ENCODE results near the gene COL5A1. TPM values are rescaled to one million over a fixed set of nuclear protein-coding genes. Genes with fewer than 3 reads are reported as not detected.
A peak's percentile ranks its signal among the peaks of the same experiment; 100 is the strongest.

The COL5A1 gene
- total and polyA plus RNA-seq, 2 experiments from 2014 or later, result 211 to 812 TPM

DNA sequence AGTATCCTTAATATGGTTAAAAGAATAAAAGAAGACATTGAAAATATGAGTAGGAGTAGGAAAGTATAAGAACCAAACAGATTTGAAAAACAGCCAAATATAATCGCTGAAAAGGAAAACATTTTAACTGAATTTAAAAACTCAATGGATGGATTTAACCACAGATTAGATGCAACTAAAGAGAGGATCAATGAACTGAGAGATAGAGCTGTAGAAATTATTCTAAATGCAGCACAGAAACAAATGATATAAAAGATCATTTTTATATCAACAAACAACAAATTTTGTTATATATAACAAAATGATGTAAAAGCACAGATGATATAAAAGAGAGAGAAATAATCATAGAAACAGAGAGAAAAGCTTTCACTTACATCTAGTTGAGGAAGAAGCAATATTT, 29.3 kb upstream of the COL5A1 start:
- in situ Hi-C loops (cut with MboI), result no loop called here
- H2AFZ ChIP-seq, result no peak overlapping the region
- WGBS, 2 experiments (ENCODE audit: low coverage in 1 of 2, low lambda C conversion rate in 2 of 2, missing lambda C conversion rate in 2 of 2), result 59 to 64% methylated on average over 1 of the region's 1 CpG
- H3K4me2 ChIP-seq (ENCODE audit: unreplicated experiment), result no peak overlapping the region
- H3K27me3 ChIP-seq (replicated peaks; ENCODE audit: insufficient read depth), result no peaks in the 10 kb centered on the region
- peaks cover 8% of the 10 kb centered on the region for H3F3A ChIP-seq (ENCODE audit: insufficient read depth)
- H3K9me3 ChIP-seq (ENCODE audit: low read depth), result no peaks in the 10 kb centered on the region
- H3K36me3 ChIP-seq (ENCODE audit: low read depth), result peaks cover 4% of the 10 kb centered on the region; the same call in 1 of the 2 replicates
- H3K9me2 ChIP-seq (ENCODE audit: insufficient read depth), result no peaks in the 10 kb centered on the region
- no peak overlapping the region for H3K9ac ChIP-seq
- H4K20me1 ChIP-seq (ENCODE audit: insufficient read depth), result no peaks in the 10 kb centered on the region
- TF ChIP-seq EZH2 (IDR thresholded peaks at IDR 0.05; ENCODE audit: insufficient read depth, poor library complexity, severe bottlenecking) (no peak), EZH2phosphoT487 (IDR thresholded peaks at IDR 0.05; ENCODE audit: insufficient read depth, low read depth) (no peak)
- no peak overlapping the region for H3K27ac ChIP-seq
- H3K79me2 ChIP-seq (ENCODE audit: insufficient read depth), result no peaks in the 10 kb centered on the region
- H3K4me1 ChIP-seq (ENCODE audit: insufficient read depth), result no peaks in the 10 kb centered on the region
- no peak for DNase-seq
- H3K4me3 ChIP-seq, result no peak overlapping the region

DNA sequence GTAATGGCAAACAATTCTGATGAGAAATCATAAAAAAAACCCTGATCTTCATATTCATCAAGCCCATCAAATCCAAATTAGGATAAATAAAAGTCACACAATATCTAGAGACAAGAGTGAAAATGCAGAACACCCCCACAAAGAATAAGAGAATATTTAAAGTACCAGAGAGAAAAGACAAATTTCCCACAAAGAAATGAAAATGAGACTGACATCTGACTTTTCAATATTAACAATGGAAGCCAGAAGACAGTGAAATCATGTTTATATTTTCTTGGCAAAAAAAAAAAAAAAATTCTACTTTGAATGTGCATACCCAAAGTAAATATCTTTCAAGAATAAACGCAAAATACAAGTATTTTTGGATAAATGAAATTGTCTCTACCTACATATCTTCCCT, 28.9 kb upstream of the COL5A1 start:
- DNase-seq, result no peak
- Histone ChIP-seq H3K9me2 (ENCODE audit: insufficient read depth) (no peaks in the 10 kb centered on the region), H3K79me2 (ENCODE audit: insufficient read depth) (no peaks in the 10 kb centered on the region), H3K36me3 (ENCODE audit: low read depth) (peaks cover 4% of the 10 kb centered on the region; the same call in 1 of the 2 replicates), H3K9me3 (ENCODE audit: low read depth) (no peaks in the 10 kb centered on the region), H3K27me3 (replicated peaks; ENCODE audit: insufficient read depth) (no peaks in the 10 kb centered on the region), H3K9ac (no peak overlapping the region), H4K20me1 (ENCODE audit: insufficient read depth) (no peaks in the 10 kb centered on the region), H2AFZ (no peak overlapping the region), H3K4me1 (ENCODE audit: insufficient read depth) (no peaks in the 10 kb centered on the region), H3K4me3 (no peak overlapping the region), H3K4me2 (ENCODE audit: unreplicated experiment) (no peak overlapping the region), H3F3A (ENCODE audit: insufficient read depth) (peaks cover 8% of the 10 kb centered on the region), H3K27ac (no peak overlapping the region)
- in situ Hi-C loops (cut with MboI), result no loop called here
- 35 to 40% methylated on average over 1 of the region's 1 CpG for WGBS, 2 experiments (ENCODE audit: low coverage in 1 of 2, low lambda C conversion rate in 2 of 2, missing lambda C conversion rate in 2 of 2)
- TF ChIP-seq EZH2 (IDR thresholded peaks at IDR 0.05; ENCODE audit: insufficient read depth, poor library complexity, severe bottlenecking), result no peak
- TF ChIP-seq EZH2phosphoT487 (IDR thresholded peaks at IDR 0.05; ENCODE audit: insufficient read depth, low read depth), result no peak

DNA sequence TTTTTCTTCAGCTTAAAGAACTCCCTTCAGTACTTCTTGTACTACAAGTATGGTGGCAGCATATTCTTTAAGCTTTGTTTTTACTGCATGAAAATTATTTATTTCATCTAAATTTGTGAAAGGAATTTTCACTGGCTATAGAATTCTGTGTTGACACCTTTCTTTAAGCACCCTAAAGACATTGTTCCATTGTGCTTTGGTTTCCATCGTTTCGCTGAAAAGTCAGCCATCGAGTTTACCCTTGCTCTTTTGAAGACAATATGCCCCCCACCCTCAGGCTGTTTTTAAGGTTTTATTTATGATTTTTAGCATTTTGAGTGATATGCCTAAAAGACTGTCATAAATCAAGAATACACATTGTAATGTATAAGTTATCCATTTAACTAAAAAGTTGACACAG, 27.3 kb upstream of the COL5A1 start:
- H3F3A ChIP-seq (ENCODE audit: insufficient read depth), result no peaks in the 10 kb centered on the region
- H3K9me3 ChIP-seq (ENCODE audit: low read depth), result no peaks in the 10 kb centered on the region
- WGBS, 2 experiments (ENCODE audit: low coverage in 1 of 2, low lambda C conversion rate in 2 of 2, missing lambda C conversion rate in 2 of 2), result 92 to 94% methylated on average over 3 of the region's 3 CpGs
- H4K20me1 ChIP-seq (ENCODE audit: insufficient read depth), result no peaks in the 10 kb centered on the region
- DNase-seq, result no peak
- no peaks in the 10 kb centered on the region for H3K27me3 ChIP-seq (replicated peaks; ENCODE audit: insufficient read depth)
- H3K4me2 ChIP-seq (ENCODE audit: unreplicated experiment), result no peak overlapping the region
- no peaks in the 10 kb centered on the region for H3K4me1 ChIP-seq (ENCODE audit: insufficient read depth)
- H3K4me3 ChIP-seq, result no peak overlapping the region
- H3K27ac ChIP-seq, result no peak overlapping the region
- H3K9me2 ChIP-seq (ENCODE audit: insufficient read depth), result no peaks in the 10 kb centered on the region
- in situ Hi-C loops (cut with MboI), result no loop called here
- peaks cover 4% of the 10 kb centered on the region; the same call in 1 of the 2 replicates for H3K36me3 ChIP-seq (ENCODE audit: low read depth)
- H3K79me2 ChIP-seq (ENCODE audit: insufficient read depth), result no peaks in the 10 kb centered on the region
- TF ChIP-seq EZH2phosphoT487 (IDR thresholded peaks at IDR 0.05; ENCODE audit: insufficient read depth, low read depth), result no peak
- no peak for TF ChIP-seq EZH2 (IDR thresholded peaks at IDR 0.05; ENCODE audit: insufficient read depth, poor library complexity, severe bottlenecking)
- no peak overlapping the region for H3K9ac ChIP-seq
- no peak overlapping the region for H2AFZ ChIP-seq

DNA sequence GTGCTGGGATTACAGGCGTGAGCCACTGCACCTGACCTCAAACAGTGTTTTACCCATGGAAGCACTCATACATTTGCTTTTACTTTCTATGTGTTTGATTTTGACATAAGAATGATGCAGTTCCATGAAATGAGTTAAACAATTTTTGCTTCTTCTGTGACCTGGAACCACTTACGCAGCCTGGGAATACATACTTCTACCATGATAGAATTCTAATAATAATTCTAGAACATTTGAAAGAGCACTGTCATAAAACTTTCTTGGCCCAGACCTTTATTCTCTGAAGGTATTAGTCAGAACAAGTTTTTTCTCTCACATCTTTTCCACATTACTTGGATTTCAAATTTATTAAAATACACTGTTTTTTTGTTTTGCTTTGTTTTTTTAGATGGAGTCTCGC, 25.3 kb upstream of the COL5A1 start:
- H3F3A ChIP-seq (ENCODE audit: insufficient read depth), result no peaks in the 10 kb centered on the region
- H3K36me3 ChIP-seq (ENCODE audit: low read depth), result peaks cover 4% of the 10 kb centered on the region; the same call in 1 of the 2 replicates
- no peaks in the 10 kb centered on the region for H3K4me1 ChIP-seq (ENCODE audit: insufficient read depth)
- H3K9me3 ChIP-seq (ENCODE audit: low read depth), result no peaks in the 10 kb centered on the region
- H3K27me3 ChIP-seq (replicated peaks; ENCODE audit: insufficient read depth), result no peaks in the 10 kb centered on the region
- H2AFZ ChIP-seq, result no peak overlapping the region
- 71 to 79% methylated on average over 3 of the region's 3 CpGs for WGBS, 2 experiments (ENCODE audit: low coverage in 1 of 2, low lambda C conversion rate in 2 of 2, missing lambda C conversion rate in 2 of 2)
- no peaks in the 10 kb centered on the region for H4K20me1 ChIP-seq (ENCODE audit: insufficient read depth)
- no peak overlapping the region for H3K4me3 ChIP-seq
- H3K27ac ChIP-seq, result no peak overlapping the region
- no peak overlapping the region for H3K4me2 ChIP-seq (ENCODE audit: unreplicated experiment)
- TF ChIP-seq EZH2phosphoT487 (IDR thresholded peaks at IDR 0.05; ENCODE audit: insufficient read depth, low read depth) (no peak), EZH2 (IDR thresholded peaks at IDR 0.05; ENCODE audit: insufficient read depth, poor library complexity, severe bottlenecking) (no peak)
- in situ Hi-C loops (cut with MboI), result no loop called here
- no peaks in the 10 kb centered on the region for H3K9me2 ChIP-seq (ENCODE audit: insufficient read depth)
- DNase-seq, result peak; percentile 47
- H3K9ac ChIP-seq, result no peak overlapping the region
- no peaks in the 10 kb centered on the region for H3K79me2 ChIP-seq (ENCODE audit: insufficient read depth)

DNA sequence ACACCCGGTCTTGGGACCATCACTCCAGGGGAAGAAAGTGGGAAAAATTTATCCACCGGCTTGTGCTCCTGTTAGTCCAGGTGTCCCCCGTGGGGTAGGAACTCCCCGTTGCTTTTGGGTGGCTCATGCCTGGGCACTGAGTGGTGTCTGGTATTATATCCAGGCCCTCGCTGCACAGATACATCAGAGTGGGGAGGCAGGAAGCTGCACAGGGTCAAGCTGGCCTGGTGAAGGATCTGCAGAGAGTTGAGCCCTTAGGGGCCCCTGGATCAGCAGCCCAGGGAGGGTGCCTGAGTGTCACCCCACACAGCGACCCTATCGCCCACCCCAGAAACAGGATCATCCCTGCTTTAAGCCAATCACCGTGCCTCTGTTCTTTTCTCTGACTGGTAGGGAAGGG, 24.4 kb upstream of the COL5A1 start:
- no peaks in the 10 kb centered on the region for H3K79me2 ChIP-seq (ENCODE audit: insufficient read depth)
- TF ChIP-seq EZH2 (IDR thresholded peaks at IDR 0.05; ENCODE audit: insufficient read depth, poor library complexity, severe bottlenecking), result no peak
- TF ChIP-seq EZH2phosphoT487 (IDR thresholded peaks at IDR 0.05; ENCODE audit: insufficient read depth, low read depth), result no peak

More for the DNA sequence above, 24.4 kb upstream of the COL5A1 start:
- 85 to 88% methylated on average over 7 to 8 of the region's 8 CpGs for WGBS, 2 experiments (ENCODE audit: low coverage in 1 of 2, low lambda C conversion rate in 2 of 2, missing lambda C conversion rate in 2 of 2)
- no peak overlapping the region for H3K27ac ChIP-seq
- H3K4me3 ChIP-seq, result no peak overlapping the region
- no peak overlapping the region for H3K9ac ChIP-seq
- H2AFZ ChIP-seq, result no peak overlapping the region
- H3K9me3 ChIP-seq (ENCODE audit: low read depth), result no peaks in the 10 kb centered on the region
- peaks cover 9% of the 10 kb centered on the region; the same call in 1 of the 2 replicates for H3F3A ChIP-seq (ENCODE audit: insufficient read depth)
- H3K4me2 ChIP-seq (ENCODE audit: unreplicated experiment), result no peak overlapping the region
- H3K4me1 ChIP-seq (ENCODE audit: insufficient read depth), result peaks cover 4% of the 10 kb centered on the region
- H3K9me2 ChIP-seq (ENCODE audit: insufficient read depth), result no peaks in the 10 kb centered on the region
- in situ Hi-C loops (cut with MboI), result no loop called here
- H3K36me3 ChIP-seq (ENCODE audit: low read depth), result peaks cover under 1% of the 10 kb centered on the region; the same call in 1 of the 2 replicates
- no peaks in the 10 kb centered on the region for H4K20me1 ChIP-seq (ENCODE audit: insufficient read depth)
- H3K27me3 ChIP-seq (replicated peaks; ENCODE audit: insufficient read depth), result no peaks in the 10 kb centered on the region
- no peak for DNase-seq
